H1 (cell line): ENCODE results near the gene SWT1. TPM values are rescaled to one million over a fixed set of nuclear protein-coding genes. Genes with fewer than 3 reads are reported as not detected.

Experiments
- CTCF ChIA-PET: fragments of 300-600 bp; sonication (Branson Sonifier 250); formaldehyde crosslinking; loops from one replicate; lab custom pipeline; 2021; ENCODE audit not compliant: partially characterized antibody; lab: Charles Lee
- POLR2A ChIA-PET: fragments of 300-600 bp; sonication (Branson Sonifier 250); formaldehyde crosslinking; loops from one replicate; lab custom pipeline; 2021; ENCODE audit warnings: inconsistent platforms; ENCODE audit not compliant: partially characterized antibody; lab: Charles Lee
- DNase-seq, 2 experiments: peaks; one replicate each; pipeline versions ENCODE4 v3.0.0 to v3.0.0-alpha.2; 2010 to 2022; ENCODE audit warnings: low spot score in 2 of 2, low read depth in 1 of 2, mixed read lengths in 1 of 2
- FAIRE-seq: peaks from 2 replicates; lab custom pipeline; 2011; peaks lifted over from hg19 to GRCh38; lab: Jason Lieb, UNC
- H2AFZ ChIP-seq: 2 replicates; pipeline ENCODE4 v1.8.1; 2012; ENCODE audit warnings: low read length, inconsistent platforms
- H2AK5ac ChIP-seq: 2 replicates; pipeline ENCODE4 v1.6.1; 2013; ENCODE audit warnings: low read depth, low read length
- H2BK120ac ChIP-seq: replicated peaks from 2 replicates; pipeline ENCODE3; 2013; ENCODE audit warnings: low read depth, low read length, inconsistent platforms
- H2BK12ac ChIP-seq: 2 replicates; pipeline ENCODE4 v1.6.1; 2013; ENCODE audit warnings: low read depth, low read length
- H2BK15ac ChIP-seq: 2 replicates; pipeline ENCODE4 v1.6.1; 2013; ENCODE audit warnings: low read length
- H2BK20ac ChIP-seq: 2 replicates; pipeline ENCODE4 v1.6.1; 2013; ENCODE audit warnings: low read length
- H2BK5ac ChIP-seq: 2 replicates; pipeline ENCODE4 v1.6.1; 2013; ENCODE audit warnings: low read depth, low read length
- H3K14ac ChIP-seq: 2 replicates; pipeline ENCODE4 v1.6.1; 2013; ENCODE audit warnings: inconsistent platforms; ENCODE audit not compliant: insufficient read length
- H3K18ac ChIP-seq: 2 replicates; pipeline ENCODE4 v1.6.1; 2013; ENCODE audit warnings: low read length; ENCODE audit errors: extremely low read depth
- H3K23ac ChIP-seq: 2 replicates; pipeline ENCODE4 v1.6.1; 2013; ENCODE audit warnings: inconsistent platforms; ENCODE audit not compliant: insufficient read length
- H3K23me2 ChIP-seq: 2 replicates; pipeline ENCODE4 v1.6.1; 2013; ENCODE audit warnings: low read depth, low read length
- H3K27ac ChIP-seq: 2 replicates; pipeline ENCODE4 v1.6.1; 2011; ENCODE audit warnings: low read depth, low read length, inconsistent platforms
- H3K27me3 ChIP-seq, 4 experiments: replicated peaks in 1 of 4; 1 replicate in 1 of 4; 2 replicates in 3 of 4; pipeline versions ENCODE4 v1.6.1 to v1.8.1; 2011 to 2013; ENCODE audit warnings: low read length in 3 of 4, mild to moderate bottlenecking in 3 of 4, inconsistent platforms in 2 of 4, mixed read lengths in 2 of 4, moderate library complexity in 1 of 4; ENCODE audit not compliant: control insufficient read depth in 3 of 4, insufficient read depth in 3 of 4; ENCODE audit errors: extremely low read depth in 1 of 4
- H3K36me3 ChIP-seq, 4 experiments: 2 replicates each; pipeline versions ENCODE4 v1.6.1 to v1.8.1; 2011 to 2013; ENCODE audit warnings: mild to moderate bottlenecking in 4 of 4, low read length in 3 of 4, moderate library complexity in 2 of 4, control low read depth in 1 of 4, inconsistent platforms in 1 of 4; ENCODE audit not compliant: insufficient read depth in 4 of 4, control insufficient read depth in 2 of 4
- H3K4ac ChIP-seq: replicated peaks from 2 replicates; pipeline ENCODE3; 2013; ENCODE audit warnings: low read length, low read depth, mixed read lengths, inconsistent platforms; ENCODE audit not compliant: insufficient read length
- H3K4me1 ChIP-seq, 4 experiments: replicated peaks in 1 of 4; 1 replicate in 1 of 4; 2 replicates in 3 of 4; pipeline versions ENCODE4 v1.6.1 to v1.8.1; 2011 to 2013; ENCODE audit warnings: low read length in 3 of 4, inconsistent platforms in 2 of 4, mixed read lengths in 1 of 4; ENCODE audit not compliant: insufficient read depth in 4 of 4, control insufficient read depth in 3 of 4
- H3K4me2 ChIP-seq, 2 experiments: 2 replicates each; pipeline versions ENCODE4 v1.6.1 to v1.8.1; 2011 to 2013; ENCODE audit warnings: low read depth in 2 of 2, low read length in 2 of 2, control low read depth in 1 of 2, inconsistent platforms in 1 of 2, mild to moderate bottlenecking in 1 of 2; ENCODE audit not compliant: insufficient read depth in 1 of 2
- H3K4me3 ChIP-seq, 4 experiments: fragments of 200-600, 300-600 bp in 1 of 4; sonication (generic), shearing (Covaris generic), sonication (Bioruptor Twin) in 1 of 4; 2 replicates each; pipeline versions ENCODE4 v1.5.1 to v1.8.1; 2011 to 2016; ENCODE audit warnings: low read length in 4 of 4, low read depth in 3 of 4, control low read depth in 2 of 4, inconsistent platforms in 2 of 4, mild to moderate bottlenecking in 2 of 4, mixed read lengths in 1 of 4, moderate library complexity in 1 of 4; ENCODE audit not compliant: insufficient read depth in 2 of 4; ENCODE audit errors: extremely low read depth in 1 of 4
- H3K56ac ChIP-seq: replicated peaks from 2 replicates; pipeline ENCODE3; 2013; ENCODE audit warnings: low read depth, mild to moderate bottlenecking, mixed read lengths, low read length, inconsistent platforms; ENCODE audit not compliant: insufficient read length
- H3K79me1 ChIP-seq: 2 replicates; pipeline ENCODE4 v1.6.1; 2013; ENCODE audit warnings: low read depth, low read length, control low read depth
- H3K79me2 ChIP-seq, 2 experiments: 2 replicates each; pipeline versions ENCODE4 v1.6.1 to v1.8.1; 2012 to 2013; ENCODE audit warnings: low read length in 2 of 2, mild to moderate bottlenecking in 2 of 2, inconsistent platforms in 1 of 2; ENCODE audit not compliant: insufficient read depth in 2 of 2, control insufficient read depth in 1 of 2
- H3K9ac ChIP-seq, 4 experiments: replicated peaks in 1 of 4; 1 replicate in 1 of 4; 2 replicates in 3 of 4; pipeline versions ENCODE4 v1.6.1 to v1.8.1; 2011 to 2013; ENCODE audit warnings: low read depth in 3 of 4, low read length in 3 of 4, control low read depth in 2 of 4, mild to moderate bottlenecking in 2 of 4, moderate library complexity in 2 of 4, inconsistent platforms in 1 of 4; ENCODE audit errors: extremely low read depth in 1 of 4
- H3K9me3 ChIP-seq, 2 experiments: 2 replicates each; pipeline versions ENCODE4 v1.6.1 to v1.8.1; 2012 to 2013; ENCODE audit warnings: mild to moderate bottlenecking in 2 of 2, moderate library complexity in 2 of 2, control low read depth in 1 of 2, inconsistent platforms in 1 of 2, low read depth in 1 of 2, low read length in 1 of 2, mixed read lengths in 1 of 2; ENCODE audit not compliant: insufficient read depth in 2 of 2
- H4K20me1 ChIP-seq, 2 experiments: replicated peaks in 1 of 2; 2 replicates each; pipeline versions ENCODE3 to v1.8.1; 2011 to 2013; ENCODE audit warnings: inconsistent platforms in 2 of 2, low read length in 2 of 2, mild to moderate bottlenecking in 1 of 2; ENCODE audit not compliant: insufficient read depth in 2 of 2, control insufficient read depth in 1 of 2
- H4K5ac ChIP-seq: 2 replicates; pipeline ENCODE4 v1.6.1; 2013; ENCODE audit warnings: low read length, low read depth, mixed read lengths, inconsistent platforms; ENCODE audit not compliant: insufficient read length
- H4K8ac ChIP-seq: 2 replicates; pipeline ENCODE4 v1.8.0; 2013; ENCODE audit warnings: mild to moderate bottlenecking, moderate library complexity, low read length, inconsistent platforms; ENCODE audit not compliant: insufficient read depth; ENCODE audit errors: extremely low read depth
- H4K91ac ChIP-seq: replicated peaks from 2 replicates; pipeline ENCODE3; 2013; ENCODE audit warnings: low read length, mixed read lengths, inconsistent platforms; ENCODE audit not compliant: insufficient read length
- CBX8 ChIP-seq: fragments of 300-800, 300-1000 bp; sonication (generic); IDR thresholded peaks from 2 replicates; pipeline ENCODE4 v1.7.1; 2016; ENCODE audit warnings: low read depth, low read length, borderline replicate concordance
- CEBPB ChIP-seq: IDR thresholded peaks from 2 replicates; pipeline ENCODE4 v1.6.1; 2012; ENCODE audit warnings: low read depth, low read length
- EP300 ChIP-seq, 2 experiments: IDR thresholded peaks; 1 replicate in 1 of 2; 2 replicates in 1 of 2; pipeline ENCODE4 v1.6.1; 2011 to 2012; ENCODE audit warnings: low read depth in 2 of 2, low read length in 2 of 2, mild to moderate bottlenecking in 2 of 2, borderline replicate concordance in 1 of 2, inconsistent platforms in 1 of 2, moderate library complexity in 1 of 2
- FOSL1 ChIP-seq: IDR thresholded peaks from 2 replicates; pipeline ENCODE4 v1.6.1; 2011; ENCODE audit warnings: mild to moderate bottlenecking, low read depth, low read length, moderate library complexity; ENCODE audit not compliant: insufficient read depth
- SIX5 ChIP-seq: IDR thresholded peaks from 2 replicates; pipeline ENCODE4 v1.6.1; 2011; ENCODE audit warnings: mild to moderate bottlenecking, low read depth, low read length
- SP4 ChIP-seq: IDR thresholded peaks from 2 replicates; pipeline ENCODE4 v1.6.1; 2012; ENCODE audit warnings: low read length, inconsistent platforms
- WGBS, 2 experiments: shearing (Covaris generic) in 1 of 2; methylation state at CpG; one replicate each; pipeline versions ENCODE4 v1.1.6 to v1.1.7; 2013 to 2015; ENCODE audit warnings: low lambda C conversion rate in 2 of 2, mixed read lengths in 2 of 2, inconsistent platforms in 1 of 2, low coverage in 1 of 2, missing lambda C conversion rate in 1 of 2; ENCODE audit not compliant: insufficient replicate concordance in 2 of 2, insufficient coverage in 1 of 2, insufficient read length in 1 of 2; ENCODE audit errors: extremely low coverage in 1 of 2, missing lambda C conversion rate in 1 of 2; 5-methylcytosine and 5-hydroxymethylcytosine counted together
- polyA plus RNA-seq, 7 experiments: library from polyadenylated mRNA; depleted of rRNA in 3 of 7; stranded (reverse) in 5 of 7; unstranded in 2 of 7; fragments of >200 nt in 5 of 7; fragments of 200-250 nt in 2 of 7; gene quantifications; 1 replicate in 5 of 7; 2 replicates in 1 of 7; 4 replicates in 1 of 7; pipeline versions ENCODE4 v1.2.1 to v1.2.3, GENCODE V29; 2011 to 2013; ENCODE audit warnings: missing spikeins in 2 of 7, mixed read lengths in 2 of 7
- total RNA-seq: library from RNA; stranded (reverse); fragmentation: NEBNext Ultra II Directional; extraction: Animal tissue kit (Norgen Biotek cat#: 25700); gene quantifications from 2 replicates; pipeline ENCODE4 v1.2.1, GENCODE V29; 2021
- TF ChIP-seq, protein P1 (sequence below): IDR thresholded peaks from 2 replicates; pipeline ENCODE4 v1.6.1; 2012; ENCODE audit warnings: low read length, inconsistent platforms

Gene SWT1
- total and polyA plus RNA-seq, 2 of the 8 experiments (the other 6 are each of a cell fraction or from before 2014, with no cell fraction given) = 1.4 to 6.2 TPM

DNA sequence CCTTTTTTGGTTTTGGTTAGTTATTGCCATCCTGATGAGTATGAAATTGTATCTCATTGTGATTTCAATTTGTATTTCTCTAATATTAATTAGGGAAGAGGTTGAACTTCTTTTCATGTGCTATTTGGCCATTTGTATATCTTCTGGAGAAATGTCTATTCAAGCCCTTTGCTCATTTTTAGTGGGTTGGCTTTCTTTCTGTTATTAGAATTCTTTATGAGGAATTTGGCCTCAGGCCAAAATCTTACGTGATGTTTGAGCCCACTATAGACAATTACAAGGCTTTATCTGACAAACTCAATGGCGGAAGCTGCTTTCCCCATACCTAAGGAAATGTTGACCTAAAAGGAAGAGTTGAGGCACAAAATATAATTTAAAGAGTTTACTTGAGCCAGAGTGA, 127.1 kb downstream of the SWT1 start:
- Histone ChIP-seq H3K36me3 (no peaks in the 10 kb centered on the region), H2BK15ac (no peak overlapping the region), H4K8ac (no peak overlapping the region), H3K23ac (no peak overlapping the region), H3K9ac (no peak overlapping the region), H3K4me2 (no peak overlapping the region), H3K4me3 (no peak overlapping the region), H4K20me1 (no peaks in the 10 kb centered on the region), H3K4ac (no peak overlapping the region), H3K27ac (no peak overlapping the region), H3K9me3 (no peaks in the 10 kb centered on the region), H2BK20ac (no peak overlapping the region), H4K5ac (no peak overlapping the region), H3K18ac (no peak overlapping the region), H3K23me2 (no peaks in the 10 kb centered on the region), H3K4me1 (no peaks in the 10 kb centered on the region), H3K79me1 (no peaks in the 10 kb centered on the region), H4K91ac (no peak overlapping the region), H2AFZ (no peak overlapping the region), H2BK120ac (no peak overlapping the region), H2BK5ac (no peak overlapping the region), H2AK5ac (no peak overlapping the region), H3K14ac (no peak overlapping the region), H3K27me3 (no peaks in the 10 kb centered on the region), H3K79me2 (no peaks in the 10 kb centered on the region), H2BK12ac (no peak overlapping the region), H3K56ac (no peak overlapping the region)
- ChIA-PET POLR2A (interaction anchor here (0.6 to 2.5 kb wide), 5 partner anchors 9 to 1990 kb away, joined by 3 to 10 read pairs (median 3); partner anchors contain the start of gene IVNS1ABP), CTCF (interaction anchor here (0.6 to 1.5 kb wide), 5 partner anchors 13 to 801 kb away, joined by 3 to 4 read pairs (median 3); no protein-coding TSS in a partner anchor)
- no peak for TF ChIP-seq FOSL1
- TF ChIP-seq, protein P1, sequence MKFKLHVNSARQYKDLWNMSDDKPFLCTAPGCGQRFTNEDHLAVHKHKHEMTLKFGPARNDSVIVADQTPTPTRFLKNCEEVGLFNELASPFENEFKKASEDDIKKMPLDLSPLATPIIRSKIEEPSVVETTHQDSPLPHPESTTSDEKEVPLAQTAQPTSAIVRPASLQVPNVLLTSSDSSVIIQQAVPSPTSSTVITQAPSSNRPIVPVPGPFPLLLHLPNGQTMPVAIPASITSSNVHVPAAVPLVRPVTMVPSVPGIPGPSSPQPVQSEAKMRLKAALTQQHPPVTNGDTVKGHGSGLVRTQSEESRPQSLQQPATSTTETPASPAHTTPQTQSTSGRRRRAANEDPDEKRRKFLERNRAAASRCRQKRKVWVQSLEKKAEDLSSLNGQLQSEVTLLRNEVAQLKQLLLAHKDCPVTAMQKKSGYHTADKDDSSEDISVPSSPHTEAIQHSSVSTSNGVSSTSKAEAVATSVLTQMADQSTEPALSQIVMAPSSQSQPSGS = no peak
- TF ChIP-seq CEBPB = no peak
- TF ChIP-seq SIX5 = no peak
- TF ChIP-seq SP4 = no peak
- TF ChIP-seq EP300 (IDR thresholded peaks at IDR 0.05; ENCODE audit: borderline replicate concordance in 1 of 2, low read depth in 2 of 2, low read length in 2 of 2) = no peak
- TF ChIP-seq CBX8 = no peak
- no peak for DNase-seq
- no peak for FAIRE-seq
- WGBS, 2 experiments = 93% methylated on average over 2 of the region's 2 CpGs; no CpG with 5 or more reads in 1 of the 2 experiments
